ENCODE measurements around the gene ANKRD23. TPM values are rescaled to one million over a fixed set of nuclear protein-coding genes. Genes with fewer than 3 reads are reported as not detected.

Gene ANKRD23
- total and polyA plus RNA-seq, 2 of the 4 experiments (the other 2 are of a cell fraction) = 0.54 to 1.5 TPM

DNA sequence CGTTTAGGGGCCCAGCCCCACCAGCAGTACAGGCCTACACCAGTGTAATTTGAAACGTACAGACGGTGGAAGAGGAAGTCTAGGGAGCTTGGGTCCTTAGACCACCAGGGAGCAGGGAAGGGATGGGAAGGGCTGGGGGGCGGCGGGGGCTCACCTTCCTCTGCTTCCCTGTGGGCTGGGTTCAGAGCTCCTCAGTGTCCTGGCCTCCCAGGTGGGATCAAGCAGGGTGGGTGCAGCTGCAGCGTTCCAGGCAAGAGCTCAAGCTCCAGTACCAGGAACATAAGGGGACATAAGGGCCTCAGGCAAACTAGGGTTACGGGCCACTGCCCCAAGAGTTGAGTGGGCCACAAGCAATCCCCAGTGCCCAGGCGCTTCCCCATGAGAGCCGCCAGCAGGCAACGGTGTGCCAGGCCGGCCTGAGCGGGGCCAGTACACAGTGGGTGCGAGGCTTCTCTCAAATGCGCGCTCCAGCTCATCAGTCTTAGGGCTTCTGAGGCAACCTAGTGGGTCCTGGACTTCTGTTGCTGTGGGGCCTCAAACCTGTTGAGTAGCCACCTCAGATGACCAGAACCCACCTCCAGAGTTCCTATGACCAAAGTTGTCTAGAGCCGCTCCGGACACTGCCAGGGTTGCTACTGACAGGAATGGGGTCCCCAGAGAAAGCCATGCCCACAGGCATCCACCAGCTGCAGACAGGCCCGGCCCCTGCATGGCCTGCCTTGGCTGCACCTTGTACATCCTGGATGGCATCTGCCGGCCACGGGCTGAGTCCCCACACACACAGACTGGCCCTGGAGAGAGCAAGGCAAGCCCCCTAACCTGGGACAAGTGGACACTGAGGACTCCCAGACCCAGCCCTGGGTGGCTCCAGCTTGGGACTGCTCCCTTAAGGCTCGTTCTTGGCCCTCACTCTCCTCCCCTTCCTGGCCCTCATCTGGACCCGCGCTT is 5.2 kb downstream of the ANKRD23 start:
- ChIA-PET POLR2A (ENCODE audit: unreplicated experiment) (no interaction called here), CTCF (interaction anchor here (1.1 kb wide), 1 partner anchor 19 kb away, joined by 3 read pairs; the partner anchor contains the start of gene ANKRD39)
- intact Hi-C loops (cut with micrococcal nuclease) (no loop called here), in situ Hi-C loops (cut with MboI; ENCODE audit: low sequenced_read_pairs) (no loop called here), dilution Hi-C loops (cut with HindIII; ENCODE audit: low sequenced_read_pairs, unreplicated experiment) (no loop called here)
- H3K23ac ChIP-seq (ENCODE audit: low read depth, low read length) = no peak overlapping the region
- H4K5ac ChIP-seq (ENCODE audit: low read depth, low read length) = no peak overlapping the region
- H2BK15ac ChIP-seq (ENCODE audit: low read depth, low read length) = no peak overlapping the region
- TF ChIP-seq MAZ (IDR thresholded peaks at IDR 0.05; ENCODE audit: borderline replicate concordance, low read depth, low read length) = no peak
- no peak for TF ChIP-seq CEBPB (IDR thresholded peaks at IDR 0.05; ENCODE audit: low read depth, low read length)
- TF ChIP-seq MXI1 (IDR thresholded peaks at IDR 0.05; ENCODE audit: borderline replicate concordance, low read depth, low read length) = no peak
- TF ChIP-seq POLR2A (IDR thresholded peaks at IDR 0.05; ENCODE audit: low read depth, low read length) = no peak
- no peak for TF ChIP-seq RFX5 (IDR thresholded peaks at IDR 0.05; ENCODE audit: low read depth, low read length)
- TF ChIP-seq, protein P1, sequence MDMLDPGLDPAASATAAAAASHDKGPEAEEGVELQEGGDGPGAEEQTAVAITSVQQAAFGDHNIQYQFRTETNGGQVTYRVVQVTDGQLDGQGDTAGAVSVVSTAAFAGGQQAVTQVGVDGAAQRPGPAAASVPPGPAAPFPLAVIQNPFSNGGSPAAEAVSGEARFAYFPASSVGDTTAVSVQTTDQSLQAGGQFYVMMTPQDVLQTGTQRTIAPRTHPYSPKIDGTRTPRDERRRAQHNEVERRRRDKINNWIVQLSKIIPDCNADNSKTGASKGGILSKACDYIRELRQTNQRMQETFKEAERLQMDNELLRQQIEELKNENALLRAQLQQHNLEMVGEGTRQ (IDR thresholded peaks at IDR 0.05; ENCODE audit: low read depth, low read length) = no peak
- TF ChIP-seq RAD21 (IDR thresholded peaks at IDR 0.05; ENCODE audit: low read length) = no peak
- no peak overlapping the region for H2BK120ac ChIP-seq (ENCODE audit: low read depth, low read length)
- no peak overlapping the region for H2AK5ac ChIP-seq (ENCODE audit: low read depth, low read length)
- no peaks in the 10 kb centered on the region for H3K9me3 ChIP-seq (ENCODE audit: control insufficient read depth, insufficient read depth, low read length)
- no peaks in the 10 kb centered on the region; the same call in 1 of the 2 replicates for H4K20me1 ChIP-seq (ENCODE audit: insufficient read depth, low read length)
- no peak overlapping the region for H3K14ac ChIP-seq (replicated peaks; ENCODE audit: low read depth, low read length)
- H3K18ac ChIP-seq (ENCODE audit: low read depth, low read length) = no peak overlapping the region
- H3K4me3 ChIP-seq (ENCODE audit: insufficient read depth, low read depth, low read length) = no peak overlapping the region
- no peak overlapping the region for H3K56ac ChIP-seq (ENCODE audit: extremely low read depth, insufficient read depth, low read length)
- peaks cover 3% of the 10 kb centered on the region; the same call in 1 of the 2 replicates for H3K36me3 ChIP-seq (ENCODE audit: control insufficient read depth, insufficient read depth, low read length)
- DNase-seq = no peak
- no peak overlapping the region for H2BK5ac ChIP-seq (ENCODE audit: low read depth, low read length, poor library complexity, severe bottlenecking)
- no peak overlapping the region for H4K91ac ChIP-seq (ENCODE audit: insufficient read depth, low read depth, low read length)
- H3K9me1 ChIP-seq (ENCODE audit: insufficient read depth, low read length) = no peaks in the 10 kb centered on the region
- no peaks in the 10 kb centered on the region for H3K79me1 ChIP-seq (ENCODE audit: low read depth in 1 of 2, low read length in 2 of 2)
- H3K27ac ChIP-seq (ENCODE audit: insufficient read depth, low read length) = no peak overlapping the region
- no peak overlapping the region for H2BK20ac ChIP-seq (ENCODE audit: low read depth, low read length)
- 92% methylated on average over 11 of the region's 23 CpGs; no CpG with 5 or more reads in 1 of the 2 experiments for WGBS, 2 experiments (ENCODE audit: extremely low coverage in 2 of 2, insufficient read length in 1 of 2)
- no TSS peak for BruUV-seq (replicated peaks)
- H3K4me1 ChIP-seq (ENCODE audit: control insufficient read depth, insufficient read depth, low read length) = no peaks in the 10 kb centered on the region
- peak overlapping the region; percentile 78 for H2AK9ac ChIP-seq (replicated peaks; ENCODE audit: low read depth, low read length, poor library complexity)
- H4K8ac ChIP-seq (ENCODE audit: low read depth in 2 of 2, low read length in 2 of 2) = no peak overlapping the region
- ATAC-seq (ENCODE audit: low read depth) = no peak
- H2AFZ ChIP-seq (replicated peaks; ENCODE audit: low read length, poor library complexity) = no peak overlapping the region
- H3K4me2 ChIP-seq (ENCODE audit: low read depth, low read length) = no peak overlapping the region
- H3K4ac ChIP-seq (ENCODE audit: low read depth, low read length) = no peak overlapping the region
- H3K9ac ChIP-seq (ENCODE audit: low read depth, low read length) = no peak overlapping the region
- H3K27me3 ChIP-seq (ENCODE audit: control insufficient read depth, insufficient read depth, low read length) = no peaks in the 10 kb centered on the region

Measured in IMR-90 (cell line).